ENCODE data around the gene GK2. TPM values are rescaled to one million over a fixed set of nuclear protein-coding genes. Genes with fewer than 3 reads are reported as not detected.

Gene GK2
- total and polyA plus RNA-seq, 12 donors = not detected

- WGBS, 4 donors = 46 to 68% (median 50%) methylated on average over 1 of the region's 1 CpG
- TF ChIP-seq POLR2A (IDR thresholded peaks at IDR 0.05) (no peak), CTCF (IDR thresholded peaks at IDR 0.05) (no peak)
- H3K9me3 ChIP-seq (replicated peaks in 1 of 3) = no peaks in the 10 kb centered on the region
- H3K4me1 ChIP-seq (replicated peaks in 1 of 2) = no peaks in the 10 kb centered on the region
- H3K27ac ChIP-seq = no peak overlapping the region
- H3K4me3 ChIP-seq = no peak overlapping the region
- no peaks in the 10 kb centered on the region for H3K27me3 ChIP-seq
- intact Hi-C loops (cut with DNase I) = no loop called here
- no peaks in the 10 kb centered on the region for H3K36me3 ChIP-seq (replicated peaks in 1 of 2)
- no peak for DNase-seq
Observed at GRCh38 chr4:79381161-79381560, 26.9 kb downstream of the GK2 start.

GRCh38 chr4:79370026-79370425 lies 38.0 kb downstream of the GK2 start:
- Histone ChIP-seq H3K36me3 (replicated peaks in 1 of 2) (no peaks in the 10 kb centered on the region), H3K9me3 (replicated peaks in 1 of 3) (no peaks in the 10 kb centered on the region), H3K4me1 (replicated peaks in 1 of 2) (no peaks in the 10 kb centered on the region), H3K27me3 (no peaks in the 10 kb centered on the region), H3K4me3 (no peak overlapping the region), H3K27ac (no peak overlapping the region)
- DNase-seq = no peak
- no peak for TF ChIP-seq POLR2A (IDR thresholded peaks at IDR 0.05)
- no peak for TF ChIP-seq CTCF (IDR thresholded peaks at IDR 0.05)
- WGBS, 4 donors = 56 to 66% (median 61%) methylated on average over 2 of the region's 2 CpGs
- intact Hi-C loops (cut with DNase I) = no loop called here

GRCh38 chr4:79367096-79367495 lies 40.9 kb downstream of the GK2 start:
- Histone ChIP-seq H3K27ac (no peak overlapping the region), H3K9me3 (replicated peaks in 1 of 3) (no peaks in the 10 kb centered on the region), H3K4me3 (no peak overlapping the region), H3K4me1 (replicated peaks in 1 of 2) (no peaks in the 10 kb centered on the region), H3K27me3 (no peaks in the 10 kb centered on the region), H3K36me3 (replicated peaks in 1 of 2) (no peaks in the 10 kb centered on the region)
- intact Hi-C loops (cut with DNase I) = no loop called here
- DNase-seq = no peak
- 78 to 87% (median 83%) methylated on average over 2 of the region's 2 CpGs for WGBS, 4 donors
- no peak for TF ChIP-seq POLR2A (IDR thresholded peaks at IDR 0.05)
- TF ChIP-seq CTCF (IDR thresholded peaks at IDR 0.05) = no peak

GRCh38 chr4:79366422-79366821 lies 41.6 kb downstream of the GK2 start:
- no peak for DNase-seq
- no peaks in the 10 kb centered on the region for H3K9me3 ChIP-seq (replicated peaks in 1 of 3)
- no peaks in the 10 kb centered on the region for H3K27me3 ChIP-seq
- H3K27ac ChIP-seq = no peak overlapping the region
- H3K4me3 ChIP-seq = no peak overlapping the region
- H3K4me1 ChIP-seq (replicated peaks in 1 of 2) = no peaks in the 10 kb centered on the region
- TF ChIP-seq CTCF (IDR thresholded peaks at IDR 0.05) = no peak
- no peak for TF ChIP-seq POLR2A (IDR thresholded peaks at IDR 0.05)
- H3K36me3 ChIP-seq (replicated peaks in 1 of 2) = no peaks in the 10 kb centered on the region
- intact Hi-C loops (cut with DNase I) = no loop called here
